ENCODE results near the gene CD82. TPM values are rescaled to one million over a fixed set of nuclear protein-coding genes. Genes with fewer than 3 reads are reported as not detected.

The CD82 gene
- total and polyA plus RNA-seq, 7 donors = 4.2 to 67.4 (median 11.4) TPM

DNA sequence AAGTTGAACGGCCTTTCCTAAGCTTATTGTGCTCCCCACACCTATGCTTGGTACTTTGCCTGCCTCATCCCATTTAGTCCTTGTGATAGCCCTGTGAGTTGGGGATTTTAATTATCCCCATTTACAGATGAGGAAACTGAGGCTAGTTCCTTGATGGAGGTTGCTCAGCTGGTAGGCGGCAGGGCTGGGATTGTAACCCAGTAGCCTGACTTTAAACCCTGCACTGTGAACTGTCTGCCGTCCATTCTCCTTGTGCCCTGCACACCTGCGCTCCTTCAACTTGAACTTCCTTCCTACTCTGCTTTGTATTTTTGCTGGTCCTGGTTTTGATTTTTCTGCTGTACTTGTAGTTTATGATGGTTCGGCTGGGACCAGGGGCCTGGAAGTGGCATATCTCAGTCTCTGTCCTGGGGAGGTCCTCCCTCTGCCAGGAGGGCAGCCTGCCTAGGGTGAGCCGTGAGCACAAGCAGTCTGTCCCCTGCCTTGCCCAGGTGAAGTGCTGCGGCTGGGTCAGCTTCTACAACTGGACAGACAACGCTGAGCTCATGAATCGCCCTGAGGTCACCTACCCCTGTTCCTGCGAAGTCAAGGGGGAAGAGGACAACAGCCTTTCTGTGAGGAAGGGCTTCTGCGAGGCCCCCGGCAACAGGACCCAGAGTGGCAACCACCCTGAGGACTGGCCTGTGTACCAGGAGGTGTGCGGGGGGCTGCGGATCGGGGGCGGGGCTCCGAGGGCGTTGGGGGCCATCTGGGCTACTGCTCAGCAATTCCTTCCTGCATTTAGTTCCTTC is 52.4 kb downstream of the CD82 start:
- 89 to 95% methylated on average over 18 of the region's 18 CpGs for WGBS, 2 donors
- Histone ChIP-seq H3K27me3 (no peaks in the 10 kb centered on the region), H3K9me3 (no peaks in the 10 kb centered on the region), H3K4me1 (peaks cover 0 to 13% (median 10%) of the 10 kb centered on the region in 4 donors), H3K4me3 (no peak overlapping the region), H3K27ac (no peak overlapping the region), H3K36me3 (peaks cover 0 to 4% (median 0%) of the 10 kb centered on the region in 4 donors)
- TF ChIP-seq EP300 (IDR thresholded peaks at IDR 0.05) (no peak), POLR2A (IDR thresholded peaks at IDR 0.05) (no peak), POLR2AphosphoS5 (IDR thresholded peaks at IDR 0.05) (no peak)
- TF ChIP-seq, protein P1, sequence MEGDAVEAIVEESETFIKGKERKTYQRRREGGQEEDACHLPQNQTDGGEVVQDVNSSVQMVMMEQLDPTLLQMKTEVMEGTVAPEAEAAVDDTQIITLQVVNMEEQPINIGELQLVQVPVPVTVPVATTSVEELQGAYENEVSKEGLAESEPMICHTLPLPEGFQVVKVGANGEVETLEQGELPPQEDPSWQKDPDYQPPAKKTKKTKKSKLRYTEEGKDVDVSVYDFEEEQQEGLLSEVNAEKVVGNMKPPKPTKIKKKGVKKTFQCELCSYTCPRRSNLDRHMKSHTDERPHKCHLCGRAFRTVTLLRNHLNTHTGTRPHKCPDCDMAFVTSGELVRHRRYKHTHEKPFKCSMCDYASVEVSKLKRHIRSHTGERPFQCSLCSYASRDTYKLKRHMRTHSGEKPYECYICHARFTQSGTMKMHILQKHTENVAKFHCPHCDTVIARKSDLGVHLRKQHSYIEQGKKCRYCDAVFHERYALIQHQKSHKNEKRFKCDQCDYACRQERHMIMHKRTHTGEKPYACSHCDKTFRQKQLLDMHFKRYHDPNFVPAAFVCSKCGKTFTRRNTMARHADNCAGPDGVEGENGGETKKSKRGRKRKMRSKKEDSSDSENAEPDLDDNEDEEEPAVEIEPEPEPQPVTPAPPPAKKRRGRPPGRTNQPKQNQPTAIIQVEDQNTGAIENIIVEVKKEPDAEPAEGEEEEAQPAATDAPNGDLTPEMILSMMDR (IDR thresholded peaks at IDR 0.05) = no peak
- intact Hi-C loops (cut with DNase I) = loop anchor here (1.0 to 10.0 kb wide), 2 partner anchors 62 to 523 kb away; partner anchors contain the start of gene EXT2
- peak; percentile 55 for DNase-seq

GRCh38 chr11:44618561-44619425 is 53.3 kb downstream of the CD82 start:
- intact Hi-C loops (cut with DNase I) = loop anchor here (10.0 kb wide), 1 partner anchor 524 kb away; the partner anchor contains the start of gene EXT2
- Histone ChIP-seq H3K4me3 (no peak overlapping the region), H3K9me3 (no peaks in the 10 kb centered on the region), H3K27ac (no peak overlapping the region), H3K4me1 (peaks cover 0 to 17% (median 13%) of the 10 kb centered on the region in 4 donors), H3K27me3 (no peaks in the 10 kb centered on the region), H3K36me3 (peaks cover 0 to 4% (median 0%) of the 10 kb centered on the region in 4 donors)
- DNase-seq = peak; percentile 64
- TF ChIP-seq, protein P1 (IDR thresholded peaks at IDR 0.05) = no peak
- TF ChIP-seq POLR2AphosphoS5 (IDR thresholded peaks at IDR 0.05) (no peak), POLR2A (IDR thresholded peaks at IDR 0.05) (no peak), EP300 (IDR thresholded peaks at IDR 0.05) (no peak)
- 91 to 94% methylated on average over 22 of the region's 22 CpGs for WGBS, 2 donors

GRCh38 chr11:44620328-44620725 is 54.9 kb downstream of the CD82 start:
- H3K36me3 ChIP-seq = peaks cover 0 to 2% (median 0%) of the 10 kb centered on the region in 4 donors
- 87 to 95% methylated on average over 5 of the region's 5 CpGs for WGBS, 2 donors
- peak; percentile 56 for DNase-seq
- H3K4me3 ChIP-seq = no peak overlapping the region
- intact Hi-C loops (cut with DNase I) = no loop called here
- H3K27ac ChIP-seq = no peak overlapping the region
- TF ChIP-seq POLR2AphosphoS5 (IDR thresholded peaks at IDR 0.05) = no peak
- TF ChIP-seq POLR2A (IDR thresholded peaks at IDR 0.05) = no peak
- TF ChIP-seq, protein P1 (IDR thresholded peaks at IDR 0.05) = no peak
- no peaks in the 10 kb centered on the region for H3K27me3 ChIP-seq
- no peaks in the 10 kb centered on the region for H3K9me3 ChIP-seq
- peaks cover 0 to 19% (median 19%) of the 10 kb centered on the region in 4 donors for H3K4me1 ChIP-seq

GRCh38 chr11:44621140-44621681 is 55.7 kb downstream of the CD82 start:
- intact Hi-C loops (cut with DNase I) = loop anchor here (1.0 kb wide), 1 partner anchor 290 kb away; no protein-coding TSS in a partner anchor
- Histone ChIP-seq H3K27me3 (no peaks in the 10 kb centered on the region), H3K9me3 (no peaks in the 10 kb centered on the region), H3K27ac (no peak overlapping the region), H3K36me3 (no peaks in the 10 kb centered on the region), H3K4me1 (peaks cover 0 to 27% (median 27%) of the 10 kb centered on the region in 4 donors), H3K4me3 (no peak overlapping the region)
- TF ChIP-seq, protein P1 (IDR thresholded peaks at IDR 0.05) = peak; percentile 92 to 99 (median 95)
- no peak for TF ChIP-seq EP300 (IDR thresholded peaks at IDR 0.05)
- WGBS, 2 donors = 19 to 43% methylated on average over 24 of the region's 24 CpGs
- peak; percentile 83 for DNase-seq
